ENCODE results near the gene CYP3A5. TPM values are rescaled to one million over a fixed set of nuclear protein-coding genes. Genes with fewer than 3 reads are reported as not detected.
A peak's percentile ranks its signal among the peaks of the same experiment; 100 is the strongest.

The CYP3A5 gene
- total and polyA plus RNA-seq, 2 of the 8 experiments (the other 6 are each of a cell fraction or from before 2014, with no cell fraction given): 0.06 TPM; not detected in 1

GRCh38 chr7:99616359-99617191 lies 63.2 kb downstream of the CYP3A5 start, which contains the start of gene ZSCAN25:
Gene ZSCAN25, plus strand, starts transcription at chr7:99616946. Its CDS starts 2,661 bp downstream, at chr7:99619607.
- Histone ChIP-seq H2BK5ac (ENCODE audit: low read depth, low read length) (peak within 1 kb of the TSS; percentile 92), H2AK5ac (ENCODE audit: low read depth, low read length) (no peak within 1 kb of the TSS), H3K27ac (ENCODE audit: low read depth, low read length) (peak within 1 kb of the TSS; percentile 96), H2BK12ac (ENCODE audit: low read depth, low read length) (peak within 1 kb of the TSS; percentile 73; the same call in 1 of the 2 replicates), H3K4me2 (ENCODE audit: insufficient read depth in 1 of 2, low read depth in 2 of 2, low read length in 2 of 2) (peak within 1 kb of the TSS; percentile 54 to 98), H3K14ac (ENCODE audit: insufficient read length) (no peak within 1 kb of the TSS), H3K9me3 (ENCODE audit: insufficient read depth in 2 of 2, low read depth in 1 of 2, low read length in 1 of 2) (no peaks in the 10 kb centered on the region), H3K23ac (ENCODE audit: insufficient read length) (no peak within 1 kb of the TSS), H3K4ac (replicated peaks; ENCODE audit: insufficient read length, low read depth, low read length) (peak within 1 kb of the TSS; percentile 92), H3K23me2 (ENCODE audit: low read depth, low read length) (peaks cover 7% of the 10 kb centered on the region), H2BK20ac (ENCODE audit: low read length) (no peak within 1 kb of the TSS), H3K9ac (replicated peaks in 1 of 4; ENCODE audit: extremely low read depth in 1 of 4, low read depth in 3 of 4, low read length in 3 of 4) (peak within 1 kb of the TSS; percentile 88 to 99 (median 98)), H4K5ac (ENCODE audit: insufficient read length, low read depth, low read length) (peak within 1 kb of the TSS; percentile 82), H3K18ac (ENCODE audit: extremely low read depth, low read length) (peak within 1 kb of the TSS; percentile 96), H2BK120ac (replicated peaks; ENCODE audit: low read depth, low read length) (peak within 1 kb of the TSS; percentile 83), H3K79me1 (ENCODE audit: low read depth, low read length) (peaks cover 8% of the 10 kb centered on the region), H3K36me3 (ENCODE audit: control insufficient read depth in 2 of 4, insufficient read depth in 4 of 4, low read length in 3 of 4) (peaks cover 8 to 32% (median 24%) of the 10 kb centered on the region in 4 experiments), H3K4me1 (replicated peaks in 1 of 4; ENCODE audit: control insufficient read depth in 3 of 4, insufficient read depth in 4 of 4, low read length in 3 of 4) (no peaks in the 10 kb centered on the region; a peak in 2 of 7 replicates), H3K56ac (replicated peaks; ENCODE audit: insufficient read length, low read depth, low read length) (peak within 1 kb of the TSS; percentile 91), H2AFZ (ENCODE audit: low read length) (peak within 1 kb of the TSS; percentile 100), H4K8ac (ENCODE audit: extremely low read depth, insufficient read depth, low read length) (peak within 1 kb of the TSS; percentile 99), H3K27me3 (replicated peaks in 1 of 4; ENCODE audit: control insufficient read depth in 3 of 4, extremely low read depth in 1 of 4, insufficient read depth in 3 of 4, low read length in 3 of 4) (no peaks in the 10 kb centered on the region), H3K79me2 (ENCODE audit: control insufficient read depth in 1 of 2, insufficient read depth in 2 of 2, low read length in 2 of 2) (peaks cover 0 to 12% of the 10 kb centered on the region in 2 experiments; a peak in 1 of 4 replicates), H4K91ac (replicated peaks; ENCODE audit: insufficient read length, low read length) (peak within 1 kb of the TSS; percentile 94), H3K4me3 (ENCODE audit: extremely low read depth in 1 of 4, insufficient read depth in 2 of 4, low read depth in 3 of 4, low read length in 4 of 4) (peak within 1 kb of the TSS; percentile 88 to 96 (median 94)), H2BK15ac (ENCODE audit: low read length) (peak within 1 kb of the TSS; percentile 98; the same call in 1 of the 2 replicates), H4K20me1 (replicated peaks in 1 of 2; ENCODE audit: control insufficient read depth in 1 of 2, insufficient read depth in 2 of 2, low read length in 2 of 2) (peaks cover 0 to 4% of the 10 kb centered on the region in 2 experiments)
- peak; percentile 88 to 94 for DNase-seq (ENCODE audit: low read depth in 1 of 2, low spot score in 2 of 2)
- peak; percentile 91 for FAIRE-seq
- CTCF ChIA-PET (ENCODE audit: partially characterized antibody): interaction anchor here (0.6 to 4.1 kb wide), 17 partner anchors 10 to 388 kb away, joined by 3 to 28 read pairs (median 4); partner anchors contain the start of genes TMEM225B and ZNF655
- WGBS, 2 experiments (ENCODE audit: extremely low coverage in 1 of 2, insufficient coverage in 1 of 2, insufficient read length in 1 of 2, insufficient replicate concordance in 2 of 2, low coverage in 1 of 2, low lambda C conversion rate in 2 of 2, missing lambda C conversion rate in 1 of 2): 2% methylated on average over 60 of the region's 60 CpGs; no CpG with 5 or more reads in 1 of the 2 experiments
- POLR2A ChIA-PET (ENCODE audit: partially characterized antibody): interaction anchor here (0.6 to 2.8 kb wide), 32 partner anchors 10 to 589 kb away, joined by 3 to 17 read pairs (median 4); partner anchors contain the start of genes FAM200A, TMEM225B, ZKSCAN1 and ZNF394
- peak; percentile 56; the same call in 1 of the 2 replicates for TF ChIP-seq KDM5A (IDR thresholded peaks at IDR 0.05; ENCODE audit: low read length)
- TF ChIP-seq YY1 (IDR thresholded peaks at IDR 0.05; ENCODE audit: low read depth, low read length): no peak
- no peak for TF ChIP-seq ATF3 (IDR thresholded peaks at IDR 0.05; ENCODE audit: insufficient read depth, low read depth, low read length)
- TF ChIP-seq CBX5 (IDR thresholded peaks at IDR 0.05; ENCODE audit: low read depth, low read length): no peak
- peak; percentile 90 for TF ChIP-seq POLR2AphosphoS5 (IDR thresholded peaks at IDR 0.05; ENCODE audit: low read depth, low read length)
- no peak for TF ChIP-seq EZH2 (IDR thresholded peaks at IDR 0.05; ENCODE audit: low read depth, low read length, severe bottlenecking)
- no peak for TF ChIP-seq SAP30 (IDR thresholded peaks at IDR 0.05; ENCODE audit: insufficient read depth, insufficient replicate concordance, low read length)
- TF ChIP-seq TCF12 (IDR thresholded peaks at IDR 0.05; ENCODE audit: low read depth, low read length): peak; percentile 67; the same call in 1 of the 2 replicates
- no peak for TF ChIP-seq SUZ12 (IDR thresholded peaks at IDR 0.05; ENCODE audit: low read length)
- no peak for TF ChIP-seq FOSL1 (IDR thresholded peaks at IDR 0.05; ENCODE audit: insufficient read depth, low read depth, low read length)

Data from H1 (cell line).